Hepatocyte (in vitro differentiated cells): Measurements from ENCODE around the gene MITF.

Experiments used
- EZH2 ChIP-seq: fragments of 200-600 bp; sonication (generic); IDR thresholded peaks from 2 replicates; pipeline ENCODE4 v1.6.1; 2016; ENCODE audit warnings: antibody characterized with exemption, mild to moderate bottlenecking, borderline replicate concordance
- TF ChIP-seq, protein P1 (sequence below): fragments of 200-600 bp; sonication (generic); IDR thresholded peaks from 2 replicates; pipeline ENCODE4 v1.5.1; 2016; ENCODE audit warnings: antibody characterized with exemption, mild to moderate bottlenecking; ENCODE audit not compliant: poor library complexity

DNA sequence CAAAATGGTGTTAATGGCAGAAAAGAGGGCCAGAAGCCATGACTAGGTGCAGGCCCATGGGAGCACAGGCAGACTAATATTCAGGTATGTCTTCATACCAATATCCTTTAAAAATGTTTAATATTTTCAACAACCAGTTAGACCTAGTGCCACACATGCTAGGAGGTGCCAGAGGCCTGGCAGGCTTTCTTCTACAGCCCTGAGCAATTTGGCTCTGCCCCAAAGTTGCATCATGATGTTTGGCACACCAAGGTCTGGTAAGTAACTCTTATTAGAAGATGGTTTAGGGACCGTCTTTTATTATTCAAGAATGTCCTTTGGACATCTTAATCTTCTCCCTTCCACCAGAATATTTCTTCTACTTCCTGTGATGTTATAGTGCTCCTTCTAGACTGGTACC, 34.8 kb downstream of the MITF start:
- TF ChIP-seq, protein P1, sequence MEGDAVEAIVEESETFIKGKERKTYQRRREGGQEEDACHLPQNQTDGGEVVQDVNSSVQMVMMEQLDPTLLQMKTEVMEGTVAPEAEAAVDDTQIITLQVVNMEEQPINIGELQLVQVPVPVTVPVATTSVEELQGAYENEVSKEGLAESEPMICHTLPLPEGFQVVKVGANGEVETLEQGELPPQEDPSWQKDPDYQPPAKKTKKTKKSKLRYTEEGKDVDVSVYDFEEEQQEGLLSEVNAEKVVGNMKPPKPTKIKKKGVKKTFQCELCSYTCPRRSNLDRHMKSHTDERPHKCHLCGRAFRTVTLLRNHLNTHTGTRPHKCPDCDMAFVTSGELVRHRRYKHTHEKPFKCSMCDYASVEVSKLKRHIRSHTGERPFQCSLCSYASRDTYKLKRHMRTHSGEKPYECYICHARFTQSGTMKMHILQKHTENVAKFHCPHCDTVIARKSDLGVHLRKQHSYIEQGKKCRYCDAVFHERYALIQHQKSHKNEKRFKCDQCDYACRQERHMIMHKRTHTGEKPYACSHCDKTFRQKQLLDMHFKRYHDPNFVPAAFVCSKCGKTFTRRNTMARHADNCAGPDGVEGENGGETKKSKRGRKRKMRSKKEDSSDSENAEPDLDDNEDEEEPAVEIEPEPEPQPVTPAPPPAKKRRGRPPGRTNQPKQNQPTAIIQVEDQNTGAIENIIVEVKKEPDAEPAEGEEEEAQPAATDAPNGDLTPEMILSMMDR = no peak
- TF ChIP-seq EZH2 = no peak
